CD4-positive, alpha-beta T cell (primary cell): ENCODE measurements around the gene CDC20B. TPM values are rescaled to one million over a fixed set of nuclear protein-coding genes. Genes with fewer than 3 reads are reported as not detected.

Experiments used
- ATAC-seq: fragments of 200-7000 bp; cut with Tn5 transposase; one replicate; pipeline ENCODE4 v1.10.0; 2022; ENCODE audit warnings: mild to moderate bottlenecking; ENCODE audit not compliant: poor library complexity
- CTCF ChIA-PET: fragments of 350-600 bp; sonication (Branson Sonifier 250); formaldehyde crosslinking; loops from one replicate; lab custom pipeline; 2021; ENCODE audit warnings: antibody characterized with exemption, inconsistent platforms; lab: Charles Lee
- POLR2A ChIA-PET: fragments of 350-600 bp; sonication (Branson Sonifier 250); formaldehyde crosslinking; loops from one replicate; lab custom pipeline; 2021; ENCODE audit warnings: antibody characterized with exemption, inconsistent platforms; lab: Charles Lee
- DNase-seq, 14 experiments: peaks; one replicate each; pipeline ENCODE4 v3.0.0-alpha.2; 2013 to 2020; ENCODE audit warnings: mixed read lengths in 2 of 14
- H3K27ac ChIP-seq, 2 donors: one replicate each; pipeline versions ENCODE4 v1.5.1 to v1.7.0; 2013; ENCODE audit warnings: low read length in 2 of 2, low read depth in 1 of 2, mild to moderate bottlenecking in 1 of 2
- H3K27me3 ChIP-seq, 2 experiments: 1 replicate in 1 of 2; 2 replicates in 1 of 2; pipeline versions ENCODE4 v1.6.1 to v1.7.0; 2013; ENCODE audit warnings: low read length in 2 of 2, control low read depth in 1 of 2, mild to moderate bottlenecking in 1 of 2, moderate library complexity in 1 of 2; ENCODE audit not compliant: insufficient read depth in 2 of 2, control insufficient read depth in 1 of 2
- H3K36me3 ChIP-seq: one replicate; pipeline ENCODE4 v1.6.1; 2013; ENCODE audit warnings: low read length, control low read depth; ENCODE audit not compliant: insufficient read depth
- H3K4me1 ChIP-seq: one replicate; pipeline ENCODE4 v1.6.1; 2013; ENCODE audit warnings: low read length, control low read depth; ENCODE audit not compliant: insufficient read depth
- H3K4me3 ChIP-seq: one replicate; pipeline ENCODE4 v1.5.1; 2013; ENCODE audit warnings: mild to moderate bottlenecking, low read length, moderate library complexity
- H3K9me3 ChIP-seq, 2 experiments: 1 replicate in 1 of 2; 2 replicates in 1 of 2; pipeline versions ENCODE4 v1.6.1 to v1.7.0; 2013; ENCODE audit warnings: low read length in 2 of 2, mild to moderate bottlenecking in 2 of 2, control low read depth in 1 of 2, moderate library complexity in 1 of 2; ENCODE audit not compliant: control insufficient read depth in 1 of 2, insufficient read depth in 1 of 2
- H3K27ac Mint-ChIP-seq: one replicate; pipeline ENCODE4 v1.8.0; 2020; ENCODE audit warnings: mixed read lengths
- H3K27me3 Mint-ChIP-seq: one replicate; pipeline ENCODE4 v1.8.0; 2021; ENCODE audit warnings: mixed read lengths
- H3K36me3 Mint-ChIP-seq: one replicate; pipeline ENCODE4 v1.8.0; 2021; ENCODE audit warnings: low read depth, mixed read lengths
- H3K4me1 Mint-ChIP-seq: one replicate; pipeline ENCODE4 v1.8.0; 2021; ENCODE audit warnings: low read depth, mixed read lengths
- H3K4me3 Mint-ChIP-seq: one replicate; pipeline ENCODE4 v1.8.0; 2020; ENCODE audit warnings: mild to moderate bottlenecking, mixed read lengths
- H3K9me3 Mint-ChIP-seq: one replicate; pipeline ENCODE4 v1.8.0; 2020; ENCODE audit warnings: mixed read lengths
- CTCF ChIP-seq: fragments of 200-600 bp; IDR thresholded peaks from one replicate; pipeline ENCODE4 v1.8.0; 2022; ENCODE audit warnings: antibody characterized with exemption, mild to moderate bottlenecking
- intact Hi-C, 2 experiments: fragments of 100-400 bp; cut with DNase I in 1 of 2; cut with micrococcal nuclease in 1 of 2; formaldehyde crosslinking; loops; one replicate each; pipeline versions ENCODE4 v1.15.1 to v1.9.0; 2023 to 2025; cut with DNase I, micrococcal nuclease
- total RNA-seq, 174 experiments: library from RNA in 2 of 174; stranded (reverse) in 2 of 174; gene quantifications; one replicate each; pipeline ENCODE4 v1.2.3 and lab custom pipeline; 2021 to 2026

Gene CDC20B
- total RNA-seq, 2 experiments from 2014 or later: not detected

GRCh38 chr5:55154873-55155272 lies 18.1 kb downstream of the CDC20B start:
- Histone ChIP-seq H3K27ac (no peak overlapping the region), H3K4me3 (no peak overlapping the region), H3K27me3 (peaks cover 2 to 6% of the 10 kb centered on the region in 2 experiments), H3K9me3 (peaks cover 0 to 4% of the 10 kb centered on the region in 2 experiments), H3K4me1 (no peaks in the 10 kb centered on the region), H3K36me3 (no peaks in the 10 kb centered on the region)
- no peak for DNase-seq
- CTCF ChIA-PET: no interaction called here
- POLR2A ChIA-PET: no interaction called here
- no peaks in the 10 kb centered on the region for H3K4me1 Mint-ChIP-seq
- intact Hi-C loops: loop anchor here in 1 of 2 experiments (5.0 kb wide), 1 partner anchor 638 kb away; the partner anchor contains the start of gene SNX18
- H3K4me3 Mint-ChIP-seq: no peak overlapping the region
- peaks cover 43% of the 10 kb centered on the region for H3K27me3 Mint-ChIP-seq
- no peak for TF ChIP-seq CTCF
- no peaks in the 10 kb centered on the region for H3K9me3 Mint-ChIP-seq
- no peaks in the 10 kb centered on the region for H3K36me3 Mint-ChIP-seq
- ATAC-seq: no peak
- H3K27ac Mint-ChIP-seq: no peak overlapping the region

DNA sequence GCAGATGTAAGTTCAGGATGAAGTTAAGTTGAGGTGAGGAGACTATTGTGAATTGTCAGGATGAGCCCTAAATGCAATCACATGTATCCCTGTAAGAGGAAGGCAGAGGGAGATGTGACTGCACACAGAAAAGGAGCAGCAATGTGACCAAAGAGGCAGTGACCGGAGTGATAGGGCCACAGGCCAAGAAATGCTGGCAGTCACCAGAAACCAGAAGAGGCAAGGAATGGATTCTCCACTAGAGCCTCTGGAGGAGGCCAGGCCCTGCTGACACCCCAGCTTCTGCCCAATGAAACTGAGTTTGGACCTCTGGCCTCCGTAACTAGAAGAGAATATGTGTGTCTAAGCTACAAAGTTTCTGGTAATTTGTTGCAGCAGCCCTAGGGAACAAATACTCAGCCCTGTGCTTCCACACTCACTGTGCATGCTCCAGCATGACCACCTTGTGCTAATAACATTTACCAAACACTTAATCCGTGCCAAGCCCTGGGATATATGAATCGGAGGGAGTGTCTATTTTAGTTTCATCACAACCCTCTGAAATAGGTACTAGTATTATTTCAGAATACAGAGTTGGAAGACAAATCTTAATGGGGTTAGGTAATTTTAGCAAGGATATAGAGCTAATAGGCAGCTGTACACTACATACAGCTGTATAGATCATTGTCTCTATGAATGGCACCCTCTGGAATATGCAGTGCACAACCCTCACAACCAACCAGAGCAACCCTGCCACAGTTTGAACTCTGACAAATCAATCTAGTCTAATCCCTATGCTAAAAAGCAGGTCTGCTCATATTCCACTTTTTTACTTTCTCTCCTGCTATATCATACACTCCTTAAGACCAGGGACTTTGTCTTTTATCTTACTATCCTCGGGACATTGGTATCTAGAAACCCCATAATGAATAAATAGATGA lies 20.8 kb downstream of the CDC20B start:
- Mint-ChIP-seq H3K36me3 (no peaks in the 10 kb centered on the region), H3K27ac (no peak overlapping the region)

GRCh38 chr5:55149308-55149795 lies 23.6 kb downstream of the CDC20B start:
- peaks cover 8% of the 10 kb centered on the region for H3K4me1 ChIP-seq
- H3K9me3 Mint-ChIP-seq: no peaks in the 10 kb centered on the region
- intact Hi-C loops: loop anchor here in 1 of 2 experiments (5.0 kb wide), 1 partner anchor 47 kb away; the partner anchor contains the start of gene GZMA
- peaks cover 6% of the 10 kb centered on the region for H3K4me1 Mint-ChIP-seq
- H3K27me3 ChIP-seq: peaks cover 0 to 3% of the 10 kb centered on the region in 2 experiments
- H3K36me3 Mint-ChIP-seq: no peaks in the 10 kb centered on the region
- H3K9me3 ChIP-seq: no peaks in the 10 kb centered on the region
- H3K4me3 ChIP-seq: no peak overlapping the region
- no peak for DNase-seq
- CTCF ChIA-PET: interaction anchor here (0.8 kb wide), 1 partner anchor 243 kb away, joined by 3 read pairs; no protein-coding TSS in a partner anchor
- no peak overlapping the region for H3K27ac Mint-ChIP-seq
- no peak for TF ChIP-seq CTCF
- H3K36me3 ChIP-seq: no peaks in the 10 kb centered on the region
- peaks cover 22% of the 10 kb centered on the region for H3K27me3 Mint-ChIP-seq
- no peak overlapping the region for H3K4me3 Mint-ChIP-seq
- H3K27ac ChIP-seq: no peak overlapping the region
- no peak for ATAC-seq
- POLR2A ChIA-PET: no interaction called here

More for the DNA sequence above, 20.8 kb downstream of the CDC20B start:
- Histone ChIP-seq H3K4me3 (no peak overlapping the region), H3K4me1 (no peaks in the 10 kb centered on the region), H3K27ac (no peak overlapping the region), H3K9me3 (peaks cover 0 to 4% of the 10 kb centered on the region in 2 experiments), H3K27me3 (peaks cover 0 to 6% of the 10 kb centered on the region in 2 experiments), H3K36me3 (no peaks in the 10 kb centered on the region)
- Mint-ChIP-seq H3K27me3 (peaks cover 37% of the 10 kb centered on the region), H3K4me3 (no peak overlapping the region), H3K4me1 (no peaks in the 10 kb centered on the region), H3K9me3 (no peaks in the 10 kb centered on the region)
- TF ChIP-seq CTCF: no peak
- ChIA-PET POLR2A (no interaction called here), CTCF (interaction anchor here (0.9 kb wide), 1 partner anchor 258 kb away, joined by 3 read pairs; no protein-coding TSS in a partner anchor)
- intact Hi-C loops: no loop called here
- DNase-seq (no peak), ATAC-seq (no peak)
